Retinal pigment epithelial cell (primary cell): ENCODE measurements around the gene MINK1.
"Not testable (repeated sequence)": the region's sequence is repeated elsewhere in the genome, so short reads cannot be mapped to it uniquely, and the experiment has no call there.

Experiments
- DNase-seq: peaks from one replicate; pipeline ENCODE4 v3.0.0-alpha.2; 2010; ENCODE audit warnings: low read depth
- H3K4me3 ChIP-seq: 2 replicates; pipeline ENCODE4 v1.5.1; 2011; ENCODE audit warnings: mild to moderate bottlenecking, low read length, control low read depth, moderate library complexity
- CTCF ChIP-seq: conservative IDR thresholded peaks from 2 replicates; pipeline ENCODE4 v1.5.1; 2011; ENCODE audit warnings: low read depth, low read length, control low read depth, inconsistent platforms

Gene MINK1

DNA sequence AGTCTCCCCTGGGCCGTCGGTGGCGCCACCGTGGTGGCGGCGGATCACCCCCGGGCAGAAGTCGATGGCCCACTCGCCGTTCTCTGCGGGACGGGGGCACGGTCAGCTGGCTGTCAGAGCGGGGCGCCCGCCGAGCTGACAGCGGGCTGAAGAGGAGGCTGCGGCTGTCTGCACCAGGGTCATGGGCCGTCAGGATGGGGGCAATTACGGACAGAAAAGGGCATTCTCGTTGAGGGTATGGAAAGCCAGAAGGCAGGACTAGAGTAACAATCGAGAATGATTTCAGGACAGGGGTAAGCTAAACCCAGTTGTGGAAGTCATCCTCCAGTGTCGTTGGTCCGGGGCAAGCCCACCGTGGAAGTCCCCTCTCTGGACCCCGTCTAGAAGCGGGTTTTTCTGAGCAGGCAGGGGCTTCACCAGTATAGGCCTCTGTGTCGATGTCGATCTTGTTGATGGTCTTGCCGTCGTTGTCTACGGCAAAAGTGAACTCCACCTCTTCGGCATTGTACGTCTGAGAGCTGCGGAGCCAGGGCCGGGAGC lies 68.0 kb downstream of the MINK1 start:
- TF ChIP-seq CTCF: no peak
- no peak for DNase-seq
- no peak overlapping the region for H3K4me3 ChIP-seq

DNA sequence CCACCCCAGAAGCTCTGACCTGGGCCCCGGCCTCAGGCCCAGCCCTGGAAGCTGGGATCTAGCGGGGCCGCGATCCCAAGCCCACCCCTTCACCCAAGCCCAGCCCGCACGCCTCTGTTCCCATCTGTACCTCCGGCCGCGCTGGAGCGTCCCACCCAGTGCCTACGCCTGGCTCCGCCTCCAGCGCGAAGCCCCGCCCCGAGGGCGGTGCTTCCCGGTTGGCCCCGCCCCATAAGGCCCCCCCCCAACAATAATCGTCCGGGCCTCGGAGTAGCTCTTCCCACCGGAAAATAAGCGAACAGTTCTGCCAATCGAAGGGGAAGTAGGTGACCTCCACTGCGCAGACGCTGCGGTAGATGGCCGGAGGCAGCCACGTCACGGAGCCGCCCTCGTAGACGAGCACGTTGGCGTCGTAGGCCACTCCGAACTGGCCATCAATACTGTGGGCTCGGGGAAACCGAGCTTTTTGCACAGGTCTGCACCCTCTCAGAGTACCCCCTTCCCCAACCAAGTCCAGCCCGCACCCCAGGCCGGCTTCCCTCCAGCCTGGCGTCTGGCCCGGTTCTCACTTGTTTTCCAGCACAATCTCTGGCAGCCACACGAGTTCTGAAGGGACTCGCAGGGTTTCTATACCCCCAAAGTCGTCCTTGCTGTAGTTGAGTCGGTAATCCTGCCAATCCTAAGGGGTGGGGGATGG lies 68.7 kb downstream of the MINK1 start:
- TF ChIP-seq CTCF: no peak
- no peak overlapping the region for H3K4me3 ChIP-seq
- DNase-seq: no peak

DNA sequence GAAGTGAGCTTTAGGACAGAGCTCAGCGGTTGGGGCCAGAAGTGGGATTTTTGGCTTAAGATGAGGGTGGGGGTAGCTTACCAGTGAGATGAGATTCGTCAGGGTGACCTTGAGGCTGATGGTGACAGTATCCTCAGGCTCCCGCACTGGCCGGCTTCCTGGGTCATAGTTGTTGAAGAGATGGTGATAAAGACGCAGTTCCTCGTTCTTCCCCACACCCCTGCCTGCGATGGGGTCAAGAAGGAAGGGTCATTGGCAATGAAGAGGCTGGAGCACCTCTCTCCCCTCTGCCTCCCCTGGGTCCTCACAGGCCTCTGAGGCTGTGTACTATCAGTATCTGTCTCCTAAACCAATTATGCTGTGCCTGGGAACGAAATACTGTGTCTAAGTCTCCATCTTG lies 69.4 kb downstream of the MINK1 start:
- TF ChIP-seq CTCF: no peak
- H3K4me3 ChIP-seq: no peak overlapping the region
- no peak for DNase-seq

GRCh38 chr17:4903051-4903818 lies 70.1 kb downstream of the MINK1 start, which contains the start of gene CHRNE:
TSS of gene CHRNE (minus strand) at chr17:4903098. CDS start at chr17:4903063, 35 bp downstream.
- peak; percentile 84 for TF ChIP-seq CTCF
- H3K4me3 ChIP-seq: no peak within 1 kb of the TSS
- no peak for DNase-seq

DNA sequence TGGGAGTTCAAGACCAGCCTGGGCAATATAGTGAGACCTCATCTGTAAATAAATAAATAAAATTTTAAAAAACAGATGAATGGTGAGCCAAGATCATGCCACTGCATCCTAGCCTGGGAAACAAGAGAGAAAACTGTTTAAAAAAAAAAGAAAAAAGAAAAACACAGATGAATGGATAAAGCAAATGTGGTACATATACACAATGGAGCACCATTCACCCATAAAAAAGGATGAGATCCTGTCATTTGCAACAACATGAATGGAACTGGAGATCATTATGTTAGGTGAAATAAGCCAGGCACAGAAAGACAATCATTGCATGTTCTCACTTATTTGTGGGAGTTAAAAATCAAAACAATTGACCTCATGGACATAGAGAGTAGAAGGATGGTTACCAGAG lies 73.5 kb downstream of the MINK1 start:
- H3K4me3 ChIP-seq, DNase-seq: not testable (repeated sequence)

- DNase-seq: no peak
- no peak for TF ChIP-seq CTCF
- H3K4me3 ChIP-seq: no peak overlapping the region
Observed at GRCh38 chr17:4908301-4908700, 75.2 kb downstream of the MINK1 start.

GRCh38 chr17:4908711-4909496 lies 75.8 kb downstream of the MINK1 start:
- H3K4me3 ChIP-seq: no peak overlapping the region
- peak; percentile 62 for DNase-seq
- peak; percentile 87 for TF ChIP-seq CTCF
